Measurements from ENCODE around the gene USP28.

USP28 gene

DNA sequence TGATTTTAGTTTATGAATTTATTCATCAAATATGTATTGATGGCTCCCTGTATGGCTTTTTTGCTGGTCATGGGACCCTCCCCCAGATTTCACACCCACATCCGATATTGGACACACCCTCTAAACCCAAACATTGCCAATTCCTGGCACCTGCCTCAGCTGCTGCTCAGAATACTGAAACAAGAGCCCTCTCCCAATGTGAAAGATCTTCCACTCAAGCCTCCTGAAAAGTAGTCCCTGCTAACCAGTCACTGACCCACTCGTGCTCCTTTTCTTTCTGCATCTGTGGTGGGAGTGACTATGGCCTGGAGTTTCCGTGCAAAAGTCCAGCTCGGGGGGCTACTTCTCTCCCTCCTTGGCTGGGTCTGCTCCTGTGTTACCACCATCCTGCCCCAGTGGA lies 95.9 kb downstream of the USP28 start, which contains the start of gene CLDN25:
Gene CLDN25, plus strand, starts transcription at position 301 of the 400 bp plus-strand sequence. Its CDS starts 0 bp downstream, at position 301.
- in situ Hi-C loops (cut with MboI; ENCODE audit: low sequenced_read_pairs): loop anchor here (25.0 kb wide), 1 partner anchor 467 kb away; the partner anchor contains the start of gene TTC12

DNA sequence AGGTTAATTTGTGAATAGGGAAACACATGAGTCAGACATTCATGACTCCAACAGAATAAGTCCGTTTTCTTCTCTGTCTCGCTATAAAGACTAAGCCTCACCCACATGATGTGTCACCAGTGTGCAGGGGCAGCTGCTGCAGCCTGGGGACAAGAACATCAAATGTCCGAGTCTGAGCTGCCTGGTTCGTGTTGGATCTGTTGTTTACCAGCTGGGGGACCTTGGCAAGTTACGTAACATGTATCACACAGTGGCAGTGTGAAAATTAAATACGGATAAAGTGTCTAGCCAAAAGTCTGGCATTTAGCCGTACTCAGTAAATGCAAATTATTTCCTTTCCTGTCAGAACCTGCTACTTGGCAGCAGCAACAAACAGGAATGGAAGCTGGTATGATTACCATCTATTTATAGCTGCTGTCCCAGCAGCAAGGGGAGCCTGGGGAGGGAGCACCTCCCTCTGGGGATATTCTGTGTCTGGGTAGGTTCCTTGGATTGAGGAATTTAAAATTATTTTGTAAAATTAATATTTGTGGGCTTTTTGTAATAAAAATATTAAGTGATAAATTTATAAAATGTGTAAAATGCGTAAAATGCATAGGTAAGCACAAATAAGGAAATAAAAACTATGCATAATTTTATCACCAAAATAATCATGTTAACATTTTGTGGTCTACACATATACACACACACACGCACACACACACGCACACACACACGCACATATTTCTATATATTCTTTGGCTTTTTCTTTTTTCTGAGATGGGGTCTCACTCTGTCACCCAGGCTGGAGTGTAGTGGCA lies 97.1 kb downstream of the USP28 start:
- in situ Hi-C loops (cut with MboI; ENCODE audit: low sequenced_read_pairs): loop anchor here (25.0 kb wide), 1 partner anchor 466 kb away; the partner anchor contains the start of gene TTC12

DNA sequence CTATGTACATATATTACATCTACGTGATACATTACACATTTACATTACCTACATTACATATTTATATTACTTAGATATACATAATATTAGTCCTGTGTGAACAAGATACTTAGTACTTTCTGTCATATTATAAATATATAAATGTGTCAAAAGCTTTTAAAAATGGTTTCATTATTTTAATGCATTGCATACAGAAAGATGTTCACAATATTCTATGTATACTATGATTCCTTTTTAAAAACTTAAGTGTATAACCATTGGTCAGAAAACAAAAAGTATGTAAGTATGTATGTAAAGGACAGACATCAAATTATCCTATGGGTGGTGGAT lies 101.2 kb downstream of the USP28 start:
- in situ Hi-C loops (cut with MboI; ENCODE audit: low sequenced_read_pairs): loop anchor here (25.0 kb wide), 1 partner anchor 112 kb away; no protein-coding TSS in a partner anchor

DNA sequence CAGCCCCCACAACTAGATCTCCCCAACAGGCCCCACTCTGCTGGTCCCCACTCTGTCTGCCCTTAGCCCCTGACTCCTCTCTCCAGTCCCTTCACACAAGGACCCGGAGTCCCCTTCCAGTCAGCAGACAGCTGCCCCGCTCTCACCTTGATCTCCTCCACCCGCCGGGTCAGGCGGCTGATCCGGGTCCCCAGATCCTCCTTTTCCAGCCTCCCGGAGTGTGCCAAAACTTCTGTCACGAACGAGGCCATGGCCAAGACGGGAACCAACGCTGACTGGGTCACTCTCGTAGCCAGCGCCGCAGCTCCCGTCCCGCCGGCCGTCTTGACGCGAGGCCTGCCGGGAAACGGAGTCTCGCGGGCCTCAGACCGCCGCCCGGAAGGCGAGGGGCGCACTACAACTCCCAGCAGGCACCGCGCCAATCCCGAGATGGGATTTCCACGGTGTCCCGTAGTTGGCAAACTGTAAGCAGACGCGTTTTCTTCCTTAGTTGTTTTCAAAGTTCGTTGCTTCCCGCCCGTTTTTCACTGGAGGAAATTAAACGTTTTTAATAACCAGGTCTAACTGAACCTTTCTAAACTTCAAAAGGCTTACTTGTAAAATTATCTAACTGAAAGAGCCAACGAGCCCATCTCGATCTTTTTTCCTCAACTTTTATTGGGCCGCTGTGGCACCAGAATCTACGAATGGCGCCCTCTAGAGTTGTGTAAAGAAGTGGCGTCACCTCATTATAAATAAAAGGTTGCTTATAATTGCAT lies 101.8 kb downstream of the USP28 start, which contains the start of gene ZW10:
Gene ZW10, minus strand, starts transcription at position 277 of the 758 bp plus-strand sequence. Its CDS starts 26 bp downstream, at position 251.
- in situ Hi-C loops (cut with MboI; ENCODE audit: low sequenced_read_pairs): loop anchor here (25.0 kb wide), 1 partner anchor 111 kb away; no protein-coding TSS in a partner anchor

DNA sequence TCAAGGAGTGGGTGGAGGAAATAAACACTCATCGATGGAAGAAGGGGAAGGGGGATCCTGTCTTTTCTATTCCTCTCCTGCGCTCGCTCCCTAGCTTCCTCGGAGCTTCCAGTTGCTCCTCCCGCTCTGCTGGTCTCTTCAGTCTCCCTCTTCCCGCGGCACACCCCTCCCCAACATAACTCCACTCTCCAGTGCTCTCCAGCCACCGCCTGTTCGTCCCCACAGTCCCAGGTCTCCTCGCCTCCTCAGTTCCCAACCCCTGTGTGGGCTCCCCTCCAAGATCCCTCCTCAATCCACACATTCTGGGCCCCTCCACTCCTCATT lies 102.3 kb downstream of the USP28 start:
- in situ Hi-C loops (cut with MboI; ENCODE audit: low sequenced_read_pairs): loop anchor here (25.0 kb wide), 1 partner anchor 111 kb away; no protein-coding TSS in a partner anchor

DNA sequence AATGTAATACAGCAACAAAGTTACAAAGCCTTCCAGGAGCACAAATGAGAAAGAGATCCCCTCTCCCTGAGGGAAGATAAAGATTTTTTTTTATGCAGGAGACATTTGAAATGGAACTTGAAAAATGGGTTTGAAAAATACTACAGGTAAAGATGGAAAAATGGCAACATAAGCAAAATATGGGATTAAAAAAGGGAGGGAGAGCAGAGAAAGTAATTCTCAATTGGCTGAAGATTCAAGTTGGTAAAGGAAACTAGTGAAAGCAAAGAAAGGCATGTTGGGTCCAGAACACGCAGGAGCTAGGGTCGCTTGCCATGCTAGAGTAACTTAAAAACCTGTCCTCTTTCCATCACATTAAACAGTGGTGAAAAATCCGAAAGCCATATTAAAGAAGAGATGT lies 103.4 kb downstream of the USP28 start:
- in situ Hi-C loops (cut with MboI; ENCODE audit: low sequenced_read_pairs): loop anchor here (25.0 kb wide), 1 partner anchor 110 kb away; no protein-coding TSS in a partner anchor

DNA sequence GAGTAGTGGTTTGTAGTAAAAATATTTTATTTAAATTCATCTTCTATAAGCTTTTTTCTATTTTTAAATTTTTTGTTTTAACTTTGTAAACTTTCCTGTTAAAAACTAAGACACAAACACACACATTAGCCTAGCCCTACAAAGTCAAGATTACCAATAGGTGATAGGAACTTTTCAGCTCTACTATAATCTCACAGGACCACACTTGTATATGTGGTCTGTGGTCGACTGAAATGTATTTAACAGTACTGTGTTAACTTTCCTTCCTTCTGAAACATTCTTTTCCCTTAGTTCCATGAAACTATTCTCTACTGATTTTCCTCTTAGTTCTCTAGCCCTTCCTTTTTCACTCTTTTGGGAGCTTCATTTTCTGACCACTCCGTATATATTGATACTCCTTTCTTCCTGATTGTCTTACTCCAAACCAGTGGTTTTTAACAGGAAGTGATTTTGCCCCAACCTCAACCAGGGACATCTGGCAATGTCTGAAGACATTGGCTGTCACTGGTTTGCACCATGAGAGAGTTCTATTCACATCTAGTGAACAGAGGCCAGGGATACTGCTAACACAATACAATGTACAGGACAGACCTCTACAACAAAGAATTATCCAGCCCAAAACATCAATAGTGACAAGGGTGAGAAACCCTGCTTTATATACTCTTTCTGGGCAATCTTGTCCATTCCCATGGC lies 110.7 kb downstream of the USP28 start:
- in situ Hi-C loops (cut with MboI; ENCODE audit: low sequenced_read_pairs): loop anchor here (25.0 kb wide), 1 partner anchor 102 kb away; no protein-coding TSS in a partner anchor

DNA sequence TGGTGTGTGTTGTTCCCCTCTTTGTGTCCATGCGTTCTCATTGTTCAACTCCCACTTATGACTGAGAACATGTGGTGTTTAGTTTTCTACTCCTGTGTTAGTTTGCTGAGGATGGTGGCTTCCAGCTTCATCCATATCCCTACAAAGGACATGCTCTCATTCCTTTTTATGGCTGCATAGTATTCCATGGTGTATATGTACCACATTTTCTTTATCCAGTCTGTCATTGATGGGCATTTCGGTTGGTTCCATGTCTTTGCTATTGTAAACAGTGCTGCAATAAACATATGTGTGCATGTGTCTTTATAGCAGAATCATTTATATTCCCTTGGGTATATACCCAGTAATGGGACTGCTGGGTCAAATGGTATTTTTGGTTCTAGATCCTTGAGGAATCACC lies 112.3 kb downstream of the USP28 start:
- in situ Hi-C loops (cut with MboI; ENCODE audit: low sequenced_read_pairs): loop anchor here (25.0 kb wide), 1 partner anchor 101 kb away; no protein-coding TSS in a partner anchor

DNA sequence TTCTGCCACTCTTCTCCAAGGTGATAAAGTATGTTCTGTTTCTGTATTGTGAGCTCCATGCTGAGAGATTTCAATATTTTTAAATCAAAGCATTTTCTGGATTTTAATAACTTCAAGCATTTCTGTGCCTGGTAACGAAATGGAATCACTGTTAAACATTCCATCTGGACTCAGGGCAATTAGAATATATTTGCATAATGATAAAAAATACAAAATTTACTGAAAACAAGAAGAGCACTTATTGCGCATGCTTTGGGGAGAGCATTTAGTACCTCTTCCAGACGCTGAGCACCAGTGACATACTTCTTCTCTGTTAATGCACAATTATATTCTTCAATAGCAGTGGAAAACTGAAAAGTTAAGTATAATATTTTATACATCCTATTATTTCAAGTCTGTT lies 115.1 kb downstream of the USP28 start:
- in situ Hi-C loops (cut with MboI; ENCODE audit: low sequenced_read_pairs): loop anchor here (25.0 kb wide), 1 partner anchor 98 kb away; no protein-coding TSS in a partner anchor

DNA sequence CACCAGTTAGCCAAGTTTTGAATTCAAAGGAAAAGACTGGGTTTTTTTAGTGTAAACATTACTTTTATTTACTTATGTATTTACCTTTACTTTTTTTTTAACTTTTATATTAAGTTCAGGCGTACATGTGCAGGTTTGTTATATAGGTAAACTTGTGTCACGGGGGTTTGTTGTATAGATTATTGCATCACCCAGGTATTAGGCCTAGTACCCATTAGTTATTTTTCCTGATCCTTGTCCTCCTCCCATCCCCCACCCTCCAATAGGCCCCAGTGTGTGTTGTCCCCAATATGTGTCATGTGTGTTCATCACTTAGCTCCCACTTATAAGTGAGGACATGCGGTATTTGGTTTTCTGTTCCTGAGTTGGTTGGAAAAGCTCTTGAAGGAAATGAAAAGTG lies 122.4 kb downstream of the USP28 start:
- in situ Hi-C loops (cut with MboI; ENCODE audit: low sequenced_read_pairs): loop anchor here (25.0 kb wide), 1 partner anchor 91 kb away; no protein-coding TSS in a partner anchor
